ENCODE results near the gene CABP7. TPM values are rescaled to one million over a fixed set of nuclear protein-coding genes. Genes with fewer than 3 reads are reported as not detected.

CABP7 gene
- polyA plus RNA-seq, 1 of the 3 experiments (the other 2 are of a cell fraction) = 0.72 TPM

GRCh38 chr22:29692327-29692640 is 27.5 kb upstream of the CABP7 start:
- H3K9me3 ChIP-seq = no peaks in the 10 kb centered on the region
- no peaks in the 10 kb centered on the region for H3K9me2 ChIP-seq
- H3K4me3 ChIP-seq (ENCODE audit: low read depth in 2 of 2, low read length in 1 of 2) = no peak overlapping the region
- no peaks in the 10 kb centered on the region for H3F3A ChIP-seq (replicated peaks; ENCODE audit: insufficient read depth)
- ChIA-PET POLR2A (no interaction called here), CTCF (interaction anchor here (1.1 to 7.1 kb wide), 7 partner anchors 8 to 397 kb away, joined by 3 to 64 read pairs (median 7); no protein-coding TSS in a partner anchor)
- peaks cover 8% of the 10 kb centered on the region for H4K20me1 ChIP-seq (ENCODE audit: insufficient read depth)
- no peaks in the 10 kb centered on the region for H3K79me2 ChIP-seq (ENCODE audit: insufficient read depth)
- TF ChIP-seq MAX (IDR thresholded peaks at IDR 0.05; ENCODE audit: low read depth) (no peak), ZBTB33 (IDR thresholded peaks at IDR 0.05; ENCODE audit: borderline replicate concordance, low read depth) (no peak)
- peaks cover 9 to 27% of the 10 kb centered on the region in 2 experiments for H3K36me3 ChIP-seq (replicated peaks in 1 of 2; ENCODE audit: control insufficient read depth in 1 of 2, insufficient read depth in 2 of 2, low read length in 1 of 2)
- no peak overlapping the region for H3K27ac ChIP-seq (ENCODE audit: low read depth in 2 of 2, low read length in 1 of 2)
- no peaks in the 10 kb centered on the region for H3K27me3 ChIP-seq (ENCODE audit: insufficient read depth)
- no peak overlapping the region for H3K4me2 ChIP-seq
- WGBS (ENCODE audit: low lambda C conversion rate) = 100% methylated on average over 1 of the region's 4 CpGs
- no peak overlapping the region for H3K9ac ChIP-seq
- no peak for DNase-seq
- no peak overlapping the region for H2AFZ ChIP-seq (ENCODE audit: low read depth)
- peaks cover 15 to 66% of the 10 kb centered on the region in 2 experiments for H3K4me1 ChIP-seq (ENCODE audit: control insufficient read depth in 1 of 2, insufficient read depth in 2 of 2, low read depth in 1 of 2, low read length in 1 of 2)

GRCh38 chr22:29693161-29693560 is 26.6 kb upstream of the CABP7 start:
- POLR2A ChIA-PET = interaction anchor here (1.3 kb wide), 2 partner anchors 9 to 18 kb away, joined by 3 to 5 read pairs; no protein-coding TSS in a partner anchor
- Histone ChIP-seq H3K9me2 (no peaks in the 10 kb centered on the region), H3K79me2 (ENCODE audit: insufficient read depth) (no peaks in the 10 kb centered on the region), H4K20me1 (ENCODE audit: insufficient read depth) (peaks cover 8% of the 10 kb centered on the region), H3K4me2 (no peak overlapping the region), H3K9ac (no peak overlapping the region), H3K4me1 (ENCODE audit: control insufficient read depth in 1 of 2, insufficient read depth in 2 of 2, low read depth in 1 of 2, low read length in 1 of 2) (peaks cover 15 to 74% of the 10 kb centered on the region in 2 experiments), H3K4me3 (ENCODE audit: low read depth in 2 of 2, low read length in 1 of 2) (no peak overlapping the region), H3K27me3 (ENCODE audit: insufficient read depth) (no peaks in the 10 kb centered on the region), H3K9me3 (no peaks in the 10 kb centered on the region), H2AFZ (ENCODE audit: low read depth) (no peak overlapping the region), H3F3A (replicated peaks; ENCODE audit: insufficient read depth) (no peaks in the 10 kb centered on the region), H3K27ac (ENCODE audit: low read depth in 2 of 2, low read length in 1 of 2) (no peak overlapping the region), H3K36me3 (replicated peaks in 1 of 2; ENCODE audit: control insufficient read depth in 1 of 2, insufficient read depth in 2 of 2, low read length in 1 of 2) (peaks cover 7 to 25% of the 10 kb centered on the region in 2 experiments)
- 100% methylated on average over 6 of the region's 8 CpGs for WGBS (ENCODE audit: low lambda C conversion rate)
- DNase-seq = no peak
- CTCF ChIA-PET = interaction anchor here (0.6 to 5.9 kb wide), 12 partner anchors 9 to 396 kb away, joined by 3 to 52 read pairs (median 4); no protein-coding TSS in a partner anchor
- TF ChIP-seq EP300 (IDR thresholded peaks at IDR 0.05; ENCODE audit: borderline replicate concordance in 1 of 2, low read depth in 1 of 2, low read length in 1 of 2) = no peak
- no peak for TF ChIP-seq REST (IDR thresholded peaks at IDR 0.05; ENCODE audit: low read depth, low read length)
- no peak for TF ChIP-seq EZH2phosphoT487 (IDR thresholded peaks at IDR 0.05; ENCODE audit: borderline replicate concordance, low read depth)
- TF ChIP-seq SMC3 (IDR thresholded peaks at IDR 0.05; ENCODE audit: low read depth, low read length) = no peak
- no peak for TF ChIP-seq TAF1 (IDR thresholded peaks at IDR 0.05; ENCODE audit: borderline replicate concordance, low read depth, low read length)
- TF ChIP-seq CHD2 (IDR thresholded peaks at IDR 0.05; ENCODE audit: low read length, partially characterized antibody) = no peak
- TF ChIP-seq TCF12 (IDR thresholded peaks at IDR 0.05) = no peak
- no peak for TF ChIP-seq FOSL2 (IDR thresholded peaks at IDR 0.05; ENCODE audit: borderline replicate concordance, low read depth)
- TF ChIP-seq FOXM1 (IDR thresholded peaks at IDR 0.05; ENCODE audit: low read depth) = no peak
- TF ChIP-seq GATA2 (CRISPR knock-in tag; IDR thresholded peaks at IDR 0.05) = no peak
- no peak for TF ChIP-seq MEF2A (IDR thresholded peaks at IDR 0.05; ENCODE audit: borderline replicate concordance, low read depth)
- TF ChIP-seq USF2 (IDR thresholded peaks at IDR 0.05; ENCODE audit: borderline replicate concordance, low read depth, low read length) = no peak
- TF ChIP-seq MAX (IDR thresholded peaks at IDR 0.05; ENCODE audit: low read depth) = no peak
- TF ChIP-seq TEAD4 (IDR thresholded peaks at IDR 0.05; ENCODE audit: borderline replicate concordance, insufficient read depth) = no peak
- TF ChIP-seq RXRA (IDR thresholded peaks at IDR 0.05; ENCODE audit: borderline replicate concordance, low read depth) = no peak
- no peak for TF ChIP-seq FOXJ3 (CRISPR knock-in tag; IDR thresholded peaks at IDR 0.05)
